ENCODE measurements around the gene KIF6. TPM values are rescaled to one million over a fixed set of nuclear protein-coding genes. Genes with fewer than 3 reads are reported as not detected.

The KIF6 gene
- total RNA-seq, 4 donors from 2014 or later = 0.26 to 1.8 (median 1.6) TPM; not detected in 1

GRCh38 chr6:39453956-39454524 lies 271.2 kb downstream of the KIF6 start:
- intact Hi-C loops (cut with DNase I; ENCODE audit: low total_unique reads) = no loop called here
- no peak overlapping the region for H3K27ac ChIP-seq
- no peak overlapping the region for H3K4me3 ChIP-seq
- DNase-seq = no peak
- TF ChIP-seq CTCF (IDR thresholded peaks at IDR 0.05) = no peak
- no peak for TF ChIP-seq POLR2A (IDR thresholded peaks at IDR 0.05)
- no peaks in the 10 kb centered on the region for H3K4me1 ChIP-seq
- no peaks in the 10 kb centered on the region for H3K27me3 ChIP-seq
- no peaks in the 10 kb centered on the region for H3K9me3 ChIP-seq
- H3K36me3 ChIP-seq = no peaks in the 10 kb centered on the region

GRCh38 chr6:39453241-39453640 lies 272.0 kb downstream of the KIF6 start:
- TF ChIP-seq POLR2A (IDR thresholded peaks at IDR 0.05) = no peak
- TF ChIP-seq CTCF (IDR thresholded peaks at IDR 0.05) = no peak
- H3K4me1 ChIP-seq = no peaks in the 10 kb centered on the region
- intact Hi-C loops (cut with DNase I; ENCODE audit: low total_unique reads) = no loop called here
- H3K27me3 ChIP-seq = no peaks in the 10 kb centered on the region
- no peak overlapping the region for H3K27ac ChIP-seq
- DNase-seq = no peak
- H3K36me3 ChIP-seq = no peaks in the 10 kb centered on the region
- H3K9me3 ChIP-seq = no peaks in the 10 kb centered on the region
- H3K4me3 ChIP-seq = no peak overlapping the region

- no peaks in the 10 kb centered on the region for H3K36me3 ChIP-seq
- intact Hi-C loops (cut with DNase I; ENCODE audit: low total_unique reads) = no loop called here
- no peak for TF ChIP-seq CTCF (IDR thresholded peaks at IDR 0.05)
- TF ChIP-seq POLR2A (IDR thresholded peaks at IDR 0.05) = no peak
- H3K9me3 ChIP-seq = no peaks in the 10 kb centered on the region
- no peaks in the 10 kb centered on the region for H3K4me1 ChIP-seq
- H3K27me3 ChIP-seq = no peaks in the 10 kb centered on the region
- H3K27ac ChIP-seq = no peak overlapping the region
- no peak overlapping the region for H3K4me3 ChIP-seq
- no peak for DNase-seq
Measured at GRCh38 chr6:39452306-39453145, 272.7 kb downstream of the KIF6 start.

- Histone ChIP-seq H3K4me1 (no peaks in the 10 kb centered on the region), H3K9me3 (no peaks in the 10 kb centered on the region), H3K36me3 (no peaks in the 10 kb centered on the region), H3K27ac (no peak overlapping the region), H3K4me3 (no peak overlapping the region), H3K27me3 (no peaks in the 10 kb centered on the region)
- DNase-seq = no peak
- TF ChIP-seq CTCF (IDR thresholded peaks at IDR 0.05) (no peak), POLR2A (IDR thresholded peaks at IDR 0.05) (no peak)
- intact Hi-C loops (cut with DNase I; ENCODE audit: low total_unique reads) = no loop called here
Measured at GRCh38 chr6:39451831-39452230, 273.4 kb downstream of the KIF6 start.

GRCh38 chr6:39449022-39449421 lies 276.2 kb downstream of the KIF6 start:
- TF ChIP-seq CTCF (IDR thresholded peaks at IDR 0.05) (no peak), POLR2A (IDR thresholded peaks at IDR 0.05) (no peak)
- Histone ChIP-seq H3K4me3 (no peak overlapping the region), H3K36me3 (no peaks in the 10 kb centered on the region), H3K9me3 (no peaks in the 10 kb centered on the region), H3K4me1 (no peaks in the 10 kb centered on the region), H3K27ac (no peak overlapping the region), H3K27me3 (no peaks in the 10 kb centered on the region)
- no peak for DNase-seq
- intact Hi-C loops (cut with DNase I; ENCODE audit: low total_unique reads) = no loop called here

Measured in uterus (tissue), 4 donors.